SJSA1 (cell line): ENCODE results near the gene ST7. TPM values are rescaled to one million over a fixed set of nuclear protein-coding genes. Genes with fewer than 3 reads are reported as not detected.
A peak's percentile ranks its signal among the peaks of the same experiment; 100 is the strongest.

Experiments used
- DNase-seq, 2 experiments: peaks; one replicate each; pipeline ENCODE4 v3.0.0-alpha.2; 2015 to 2020; ENCODE audit warnings: low spot score in 2 of 2, low read depth in 1 of 2
- H3K27ac ChIP-seq: fragments of 250-450 bp; sonication (Bioruptor Pico); 2 replicates; pipeline ENCODE4 v1.5.1; 2020; ENCODE audit warnings: mild to moderate bottlenecking, moderate library complexity
- H3K27me3 ChIP-seq: fragments of 250-450 bp; sonication (Bioruptor Pico); replicated peaks from 2 replicates; pipeline ENCODE4 v1.5.1; 2020; ENCODE audit warnings: mild to moderate bottlenecking, moderate library complexity
- H3K36me3 ChIP-seq: fragments of 250-450 bp; sonication (Bioruptor Pico); 2 replicates; pipeline ENCODE4 v1.5.1; 2020; ENCODE audit warnings: mild to moderate bottlenecking
- H3K4me1 ChIP-seq: fragments of 250-450 bp; sonication (Bioruptor Pico); replicated peaks from 2 replicates; pipeline ENCODE4 v1.6.1; 2021; ENCODE audit warnings: mild to moderate bottlenecking
- H3K4me3 ChIP-seq: fragments of 250-450 bp; sonication (Bioruptor Pico); 2 replicates; pipeline ENCODE4 v1.5.1; 2020; ENCODE audit warnings: mild to moderate bottlenecking
- H3K9me3 ChIP-seq: fragments of 250-450 bp; sonication (Bioruptor Pico); replicated peaks from 2 replicates; pipeline ENCODE4 v1.5.1; 2020; ENCODE audit warnings: mild to moderate bottlenecking
- total RNA-seq: library from RNA; depleted of rRNA; stranded (reverse); fragments of >200 nt; shearing (Covaris generic); gene quantifications from 2 replicates; pipeline ENCODE4 v1.2.3, GENCODE V29; 2014

Gene ST7
- total RNA-seq, 1 experiment from 2014 or later, result 14.7 TPM

DNA sequence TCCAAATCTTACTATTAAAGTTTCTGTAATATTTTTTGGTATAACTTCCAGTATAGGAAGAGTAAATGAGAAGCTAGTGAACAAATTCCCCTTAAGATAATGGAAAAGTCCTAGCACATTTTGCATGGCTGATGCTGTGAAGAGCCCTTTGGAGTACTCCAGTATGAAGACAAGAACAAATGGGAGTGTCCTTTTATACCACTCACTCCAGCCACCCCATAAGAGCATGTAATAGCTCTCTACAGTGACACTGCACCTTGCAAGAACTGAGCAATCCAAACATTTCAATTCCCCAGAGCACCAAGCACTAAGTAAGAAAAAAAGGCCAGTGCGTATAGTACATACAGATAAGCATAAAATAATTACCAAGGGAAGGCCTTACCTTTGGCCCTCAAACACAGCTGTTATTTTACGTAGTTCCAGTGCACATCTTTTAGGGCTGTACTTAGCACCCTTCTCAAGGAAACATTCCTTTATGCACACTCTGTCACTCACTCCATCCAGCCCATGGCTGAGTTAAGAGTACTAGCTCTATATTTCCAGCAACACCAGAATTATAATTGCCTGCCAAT lies 135.4 kb downstream of the ST7 start:
- no peaks in the 10 kb centered on the region for H3K27me3 ChIP-seq
- no peaks in the 10 kb centered on the region for H3K9me3 ChIP-seq
- H3K4me1 ChIP-seq, result 0 out of 2 replicates have a peak, but pooled peaks cover 4% of the 10 kb centered on the region
- no peak overlapping the region for H3K27ac ChIP-seq
- no peak overlapping the region for H3K4me3 ChIP-seq
- H3K36me3 ChIP-seq, result no peaks in the 10 kb centered on the region
- DNase-seq, result no peak

DNA sequence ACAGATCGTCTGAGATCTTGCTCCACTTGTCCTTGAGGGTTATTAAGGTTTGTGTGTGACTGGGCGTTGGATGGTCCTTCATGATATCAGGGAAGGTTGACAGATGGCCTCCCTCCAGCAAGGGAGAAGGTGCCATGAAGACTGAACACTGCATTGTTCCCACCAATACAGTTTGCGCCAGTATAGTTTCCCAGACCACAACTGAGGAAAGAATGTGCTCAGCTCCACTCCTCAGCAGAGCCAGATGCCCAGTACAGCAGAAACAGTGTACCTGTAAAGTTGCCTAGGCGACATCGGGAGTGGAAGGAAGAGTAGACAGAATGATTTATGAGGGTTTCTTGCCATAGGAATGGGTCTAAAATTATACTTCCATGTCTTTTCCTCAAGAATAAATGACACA lies 137.5 kb downstream of the ST7 start:
- no peaks in the 10 kb centered on the region for H3K9me3 ChIP-seq
- H3K4me3 ChIP-seq, result no peak overlapping the region
- no peak for DNase-seq
- H3K27me3 ChIP-seq, result no peaks in the 10 kb centered on the region
- no peak overlapping the region for H3K27ac ChIP-seq
- 0 out of 2 replicates have a peak, but pooled peaks cover 4% of the 10 kb centered on the region for H3K4me1 ChIP-seq
- no peaks in the 10 kb centered on the region for H3K36me3 ChIP-seq

DNA sequence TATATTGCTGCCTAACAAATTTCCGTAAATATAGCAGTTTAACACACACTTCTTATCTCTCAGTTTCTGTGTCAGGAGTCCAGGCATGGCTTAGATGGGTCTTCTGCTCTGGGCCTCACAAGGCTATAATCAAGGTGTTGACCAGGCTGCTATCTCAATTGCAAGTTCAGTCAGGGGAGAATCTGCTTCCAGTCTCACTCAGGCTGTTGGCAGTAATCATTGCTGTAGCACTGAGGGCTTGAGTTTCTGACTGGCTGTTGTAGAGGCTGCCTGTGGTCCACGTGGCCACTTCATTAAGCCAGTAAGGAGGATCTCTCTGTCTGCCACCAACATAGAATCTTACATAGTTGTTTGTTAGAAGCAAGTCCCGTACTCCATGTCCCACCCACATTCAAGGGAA lies 138.4 kb downstream of the ST7 start:
- Histone ChIP-seq H3K9me3 (no peaks in the 10 kb centered on the region), H3K4me1 (0 out of 2 replicates have a peak, but pooled peaks cover 4% of the 10 kb centered on the region), H3K36me3 (no peaks in the 10 kb centered on the region), H3K27me3 (no peaks in the 10 kb centered on the region), H3K27ac (no peak overlapping the region), H3K4me3 (no peak overlapping the region)
- no peak for DNase-seq

DNA sequence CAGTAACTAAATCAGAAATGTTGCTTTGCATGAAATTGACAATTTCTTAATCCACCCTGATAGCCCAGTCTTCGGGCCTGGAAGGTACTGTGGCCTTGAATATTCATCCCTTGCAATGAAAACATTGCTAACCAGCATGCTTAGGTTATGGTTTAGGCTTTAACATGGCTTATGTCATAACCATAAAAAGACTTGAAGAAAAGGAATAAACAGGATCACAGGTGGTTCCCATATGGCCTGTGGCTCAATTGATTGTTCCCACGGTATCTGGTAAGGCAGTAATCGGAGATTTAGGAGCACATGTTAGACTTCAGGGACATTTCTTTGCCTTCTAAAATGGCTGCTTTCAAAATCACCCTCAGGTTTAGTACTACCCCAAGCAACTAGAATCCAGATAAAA lies 139.5 kb downstream of the ST7 start:
- H3K4me1 ChIP-seq, result peaks cover 2% of the 10 kb centered on the region
- no peaks in the 10 kb centered on the region for H3K9me3 ChIP-seq
- H3K27me3 ChIP-seq, result no peaks in the 10 kb centered on the region
- no peak overlapping the region for H3K4me3 ChIP-seq
- DNase-seq, result no peak
- no peaks in the 10 kb centered on the region for H3K36me3 ChIP-seq
- no peak overlapping the region for H3K27ac ChIP-seq

DNA sequence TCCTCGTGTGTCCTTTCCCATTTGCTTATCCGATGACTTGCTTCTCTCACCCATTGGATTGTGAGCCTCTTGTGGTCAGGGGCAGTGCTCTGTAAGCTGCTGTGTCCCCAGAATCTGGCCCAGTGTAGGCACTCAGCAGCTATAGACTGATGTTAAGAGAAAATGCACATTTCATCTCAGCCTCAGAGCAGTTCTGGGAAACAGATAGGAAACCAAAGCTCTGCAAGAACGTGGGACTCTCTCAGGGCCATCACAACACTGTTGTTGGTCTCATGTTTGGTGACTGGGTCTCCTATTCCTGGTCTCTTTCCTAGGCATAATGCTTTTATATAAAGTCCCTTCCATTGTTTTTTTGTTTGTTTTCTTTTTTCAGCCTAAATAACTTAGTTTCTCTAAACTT lies 141.2 kb downstream of the ST7 start:
- no peak for DNase-seq
- H3K27me3 ChIP-seq, result no peaks in the 10 kb centered on the region
- H3K27ac ChIP-seq, result no peak overlapping the region
- no peak overlapping the region for H3K4me3 ChIP-seq
- H3K36me3 ChIP-seq, result no peaks in the 10 kb centered on the region
- no peaks in the 10 kb centered on the region for H3K9me3 ChIP-seq
- H3K4me1 ChIP-seq, result peaks cover 13% of the 10 kb centered on the region

DNA sequence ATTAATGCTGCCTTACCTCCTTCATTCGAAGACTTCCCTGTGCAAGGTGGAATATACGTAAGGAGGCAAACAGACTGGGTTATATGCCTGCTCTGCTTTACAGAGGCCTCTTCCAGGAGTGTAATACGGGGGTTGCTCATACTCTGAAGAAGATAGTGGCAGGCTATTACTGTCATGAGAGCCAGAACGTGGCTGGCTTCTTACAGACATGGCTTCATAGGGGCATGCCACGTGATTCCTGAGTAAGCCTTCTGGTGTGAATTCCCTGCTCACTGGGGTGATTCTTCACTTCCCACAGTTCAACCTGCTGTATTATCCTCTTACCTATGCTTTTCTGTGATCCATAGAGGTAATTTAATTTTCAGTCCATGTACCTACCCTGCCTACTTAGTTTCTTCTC lies 141.8 kb downstream of the ST7 start:
- Histone ChIP-seq H3K4me1 (peaks cover 13% of the 10 kb centered on the region), H3K9me3 (no peaks in the 10 kb centered on the region), H3K4me3 (no peak overlapping the region), H3K27ac (no peak overlapping the region), H3K27me3 (no peaks in the 10 kb centered on the region), H3K36me3 (no peaks in the 10 kb centered on the region)
- DNase-seq, result no peak

DNA sequence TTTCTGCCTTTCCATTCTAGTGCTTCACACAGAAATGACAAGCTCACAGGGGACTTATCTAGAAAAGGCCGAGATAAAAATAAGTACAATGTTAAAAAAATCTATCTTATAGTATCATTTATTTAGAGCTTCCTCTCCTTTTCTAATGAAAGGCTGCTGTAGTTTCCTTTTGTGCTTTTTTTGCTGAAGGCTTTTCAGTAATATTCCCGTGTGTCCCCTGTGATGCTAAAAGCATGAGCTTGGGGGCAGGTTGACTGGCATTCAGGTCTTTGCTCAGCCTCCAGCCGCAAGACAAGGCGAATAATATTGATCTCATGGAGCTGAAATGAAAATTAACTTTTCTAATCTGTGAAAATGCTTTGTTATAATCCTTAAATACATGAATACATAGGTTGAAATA lies 143.0 kb downstream of the ST7 start:
- Histone ChIP-seq H3K36me3 (no peaks in the 10 kb centered on the region), H3K9me3 (no peaks in the 10 kb centered on the region), H3K27me3 (no peaks in the 10 kb centered on the region), H3K27ac (no peak overlapping the region), H3K4me3 (no peak overlapping the region), H3K4me1 (peaks cover 13% of the 10 kb centered on the region)
- no peak for DNase-seq

DNA sequence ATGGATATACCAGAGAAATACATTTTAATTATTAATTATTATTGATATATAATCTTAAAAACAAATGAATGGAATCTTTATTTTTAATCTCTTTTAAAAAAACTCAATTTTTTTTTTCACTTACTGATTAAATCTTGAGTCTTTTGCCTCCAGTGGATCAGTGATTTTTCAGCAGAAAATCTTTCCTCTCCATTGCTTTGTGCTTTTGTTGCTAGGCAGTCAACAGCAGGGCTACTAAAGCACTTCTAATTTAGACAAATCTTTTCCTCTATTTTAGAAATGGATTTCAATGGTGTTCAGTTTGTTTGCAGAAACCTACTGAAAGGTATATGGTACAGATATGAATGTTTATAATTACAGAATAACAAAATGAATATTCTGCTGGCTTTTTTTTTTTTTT lies 143.6 kb downstream of the ST7 start:
- Histone ChIP-seq H3K4me1 (peaks cover 13% of the 10 kb centered on the region), H3K9me3 (no peaks in the 10 kb centered on the region), H3K27ac (no peak overlapping the region), H3K36me3 (no peaks in the 10 kb centered on the region), H3K27me3 (no peaks in the 10 kb centered on the region), H3K4me3 (no peak overlapping the region)
- DNase-seq, result no peak

DNA sequence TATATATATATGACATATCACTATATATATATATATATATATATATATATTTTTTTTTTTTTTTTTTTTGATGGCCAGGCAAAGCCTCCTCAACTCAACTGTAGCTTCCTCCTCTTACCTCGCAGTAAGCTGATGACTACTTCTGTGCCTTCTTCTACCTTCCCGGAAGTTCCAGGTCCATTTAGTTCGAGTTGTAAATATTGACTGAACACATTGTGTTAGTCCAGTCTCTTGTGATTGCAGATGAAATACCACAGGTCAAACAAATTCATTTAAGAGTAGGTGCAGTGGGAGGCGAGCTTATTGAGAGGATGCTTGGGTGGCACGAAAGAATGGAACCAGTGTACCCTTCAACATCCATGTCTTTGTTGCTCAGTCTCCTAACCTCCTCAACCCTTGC lies 144.6 kb downstream of the ST7 start:
- DNase-seq, result no peak
- Histone ChIP-seq H3K4me3 (no peak overlapping the region), H3K4me1 (peaks cover 13% of the 10 kb centered on the region), H3K9me3 (no peaks in the 10 kb centered on the region), H3K27me3 (no peaks in the 10 kb centered on the region), H3K27ac (peak overlapping the region; percentile 62), H3K36me3 (no peaks in the 10 kb centered on the region)

DNA sequence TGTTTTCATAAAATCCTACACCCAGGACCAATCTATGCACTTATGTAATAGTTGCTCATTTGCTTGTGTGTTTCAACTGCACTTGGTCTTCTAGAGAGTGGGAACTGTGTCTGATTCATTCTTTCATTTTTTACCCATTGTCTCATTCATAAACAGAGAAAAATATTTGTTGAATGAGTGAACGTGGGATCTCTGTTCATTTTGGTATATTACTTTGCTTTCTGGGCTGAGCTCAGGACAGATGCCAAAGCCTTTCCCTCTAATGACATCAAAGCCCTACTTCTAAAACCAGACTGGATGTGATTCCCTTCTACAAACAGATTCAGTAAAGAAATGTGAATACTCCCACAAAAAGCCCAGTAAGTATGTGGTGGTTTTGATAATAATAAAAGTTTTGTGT lies 145.2 kb downstream of the ST7 start:
- Histone ChIP-seq H3K36me3 (no peaks in the 10 kb centered on the region), H3K27me3 (no peaks in the 10 kb centered on the region), H3K27ac (peak overlapping the region; percentile 62), H3K4me3 (no peak overlapping the region), H3K4me1 (peaks cover 13% of the 10 kb centered on the region), H3K9me3 (no peaks in the 10 kb centered on the region)
- DNase-seq, result peak in 1 of 2 experiments; percentile 87

DNA sequence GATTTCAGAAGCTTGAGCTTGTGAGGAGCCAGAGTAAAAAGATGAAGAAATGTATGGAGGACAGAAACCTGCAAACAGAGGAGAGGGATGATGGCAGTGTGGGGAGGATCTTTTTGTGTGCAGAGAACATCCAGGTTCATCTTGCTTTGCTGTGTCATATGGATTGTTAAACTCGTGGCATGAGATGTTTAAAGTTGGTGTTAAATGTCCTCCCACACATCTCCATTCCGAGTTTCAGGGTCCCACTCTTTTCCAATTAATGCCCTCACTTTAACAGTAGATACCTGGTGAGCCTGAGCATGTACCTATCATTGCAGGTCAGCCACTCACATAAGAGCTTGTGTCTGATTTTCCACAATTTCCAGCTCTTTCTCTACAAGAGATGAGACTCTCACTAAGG lies 147.7 kb downstream of the ST7 start:
- H3K36me3 ChIP-seq, result no peaks in the 10 kb centered on the region
- H3K27ac ChIP-seq, result no peak overlapping the region
- H3K4me3 ChIP-seq, result no peak overlapping the region
- no peaks in the 10 kb centered on the region for H3K27me3 ChIP-seq
- H3K9me3 ChIP-seq, result no peaks in the 10 kb centered on the region
- peaks cover 19% of the 10 kb centered on the region for H3K4me1 ChIP-seq
- DNase-seq, result no peak

DNA sequence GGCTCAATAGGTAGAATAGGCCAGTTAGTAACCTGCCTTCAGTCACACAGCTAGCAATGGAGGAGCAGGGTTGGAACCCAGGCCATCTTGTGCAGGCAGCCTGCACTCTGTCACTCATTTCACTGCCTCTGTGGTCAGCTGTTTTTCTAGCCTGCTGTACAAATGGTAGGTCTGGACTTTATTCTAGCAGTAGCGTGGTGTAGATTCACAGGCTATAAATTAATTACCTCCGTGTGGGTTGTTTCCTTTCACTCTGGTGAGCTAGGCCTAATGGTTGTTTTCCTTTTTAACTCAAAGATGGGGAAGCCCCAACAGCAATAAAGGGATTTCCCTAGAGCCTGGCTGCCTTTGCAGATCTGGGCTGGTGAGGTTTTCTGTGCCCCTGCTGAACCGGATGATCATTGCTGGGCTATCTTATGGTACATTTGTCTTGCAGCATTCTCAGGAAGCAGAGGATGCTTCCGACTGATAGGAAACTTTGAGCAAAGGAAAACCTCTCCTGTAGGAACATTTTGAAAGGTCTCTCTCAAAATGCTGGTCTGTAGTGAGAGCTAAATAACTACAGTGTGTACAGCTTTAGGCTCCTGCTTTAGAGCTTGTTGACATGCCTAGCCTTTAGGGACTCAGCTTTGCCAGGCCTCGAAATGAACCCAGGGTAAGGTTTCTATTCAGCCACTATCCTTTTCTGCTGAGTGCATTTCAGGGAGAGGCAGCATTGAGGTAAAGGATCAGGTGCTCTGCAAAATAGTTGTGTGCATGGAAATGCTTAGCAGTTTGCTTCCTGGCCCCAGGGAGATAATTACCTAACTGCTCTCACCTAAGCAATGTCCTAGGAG lies 157.4 kb downstream of the ST7 start:
- no peak for DNase-seq
- Histone ChIP-seq H3K4me1 (no peaks in the 10 kb centered on the region), H3K4me3 (no peak overlapping the region), H3K27ac (no peak overlapping the region), H3K36me3 (no peaks in the 10 kb centered on the region), H3K9me3 (0 out of 2 replicates have a peak, but pooled peaks cover 2% of the 10 kb centered on the region), H3K27me3 (no peaks in the 10 kb centered on the region)

DNA sequence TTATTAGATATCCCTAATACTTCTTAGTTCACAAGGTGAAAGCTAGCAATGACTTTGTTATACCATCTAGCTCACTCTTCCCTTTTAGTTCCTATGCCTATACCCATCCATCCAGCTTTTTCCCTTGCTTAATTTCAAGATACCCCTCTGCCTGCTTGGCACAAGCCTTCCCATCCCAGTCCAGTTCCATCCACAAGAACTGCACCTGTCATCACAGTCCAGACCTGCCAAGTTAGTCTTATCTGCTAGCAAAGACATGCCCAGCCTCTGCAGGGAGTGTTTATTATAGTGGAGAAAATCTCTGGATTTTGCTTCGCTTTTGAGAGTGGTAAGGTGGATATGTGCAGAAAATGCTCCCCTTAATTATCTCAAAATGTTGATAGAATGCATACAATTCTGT lies 158.2 kb downstream of the ST7 start:
- H3K27me3 ChIP-seq, result no peaks in the 10 kb centered on the region
- no peak overlapping the region for H3K27ac ChIP-seq
- no peak overlapping the region for H3K4me3 ChIP-seq
- no peak for DNase-seq
- no peaks in the 10 kb centered on the region for H3K36me3 ChIP-seq
- H3K9me3 ChIP-seq, result 0 out of 2 replicates have a peak, but pooled peaks cover 2% of the 10 kb centered on the region
- H3K4me1 ChIP-seq, result no peaks in the 10 kb centered on the region

DNA sequence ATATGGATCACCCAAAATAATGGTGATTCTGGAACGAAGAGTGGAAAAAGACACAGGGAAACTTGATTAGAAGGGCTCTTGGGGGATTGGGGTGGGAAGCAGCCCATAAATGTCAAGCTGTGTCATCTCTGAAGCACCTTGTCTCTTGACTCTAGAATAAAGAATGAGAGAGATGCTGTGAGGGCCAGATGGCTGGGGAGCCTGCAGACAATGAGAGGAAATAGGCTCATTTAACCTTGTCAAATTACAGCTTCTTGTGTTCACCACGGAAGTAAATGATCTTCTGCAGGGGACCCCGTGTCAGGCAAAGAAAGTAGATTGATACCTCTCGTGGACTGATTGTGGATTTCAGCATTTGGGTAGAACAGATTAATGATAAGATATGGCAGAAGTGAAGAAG lies 159.3 kb downstream of the ST7 start:
- H3K9me3 ChIP-seq, result 0 out of 2 replicates have a peak, but pooled peaks cover 2% of the 10 kb centered on the region
- no peak overlapping the region for H3K27ac ChIP-seq
- no peaks in the 10 kb centered on the region for H3K36me3 ChIP-seq
- H3K4me1 ChIP-seq, result no peaks in the 10 kb centered on the region
- no peaks in the 10 kb centered on the region for H3K27me3 ChIP-seq
- no peak overlapping the region for H3K4me3 ChIP-seq
- DNase-seq, result no peak
